K562 (cell line): Measurements from ENCODE around the gene TCEAL5.

Experiments
- MED1 ChIP-seq: sonication (generic); formaldehyde crosslinking; IDR thresholded peaks from 2 replicates; pipeline ENCODE4 v1.8.1; 2023; ENCODE audit warnings: missing genetic modification reagents, borderline replicate concordance
- SAFB ChIP-seq: fragments of 200-400 bp; formaldehyde crosslinking; IDR thresholded peaks from 2 replicates; pipeline ENCODE4 v1.6.1; 2017; ENCODE audit warnings: low read depth, low read length, borderline replicate concordance
- SOX6 ChIP-seq: fragments of 450-650 bp; IDR thresholded peaks from 2 replicates; pipeline ENCODE4 v1.6.1; 2014; ENCODE audit warnings: mild to moderate bottlenecking
- TAF1 ChIP-seq: IDR thresholded peaks from 2 replicates; pipeline ENCODE4 v1.6.1; 2011; ENCODE audit warnings: mild to moderate bottlenecking, low read length, moderate library complexity; ENCODE audit not compliant: insufficient read depth, control insufficient read depth, severe bottlenecking; ENCODE audit errors: extremely low read depth
- THRA ChIP-seq: fragments of 450-650 bp; IDR thresholded peaks from 2 replicates; pipeline ENCODE4 v1.6.1; 2017; ENCODE audit warnings: mild to moderate bottlenecking, moderate library complexity
- TF ChIP-seq, protein P1 (sequence below), 3 experiments: IDR thresholded peaks in 2 of 3; conservative IDR thresholded peaks in 1 of 3; 2 replicates each; pipeline ENCODE4 v1.5.1; 2011 to 2012; ENCODE audit warnings: low read length in 3 of 3, mild to moderate bottlenecking in 3 of 3, control low read depth in 2 of 3, improper control_type of control experiment in 1 of 3, inconsistent platforms in 1 of 3, low read depth in 1 of 3, mixed read lengths in 1 of 3, moderate library complexity in 1 of 3; ENCODE audit not compliant: insufficient read depth in 2 of 3

GRCh38 chrX:103236296-103236695, 40.3 kb downstream of the TCEAL5 start:
- TF ChIP-seq THRA (no peak), SOX6 (no peak), TAF1 (no peak), MED1 (CRISPR knock-in tag) (no peak), SAFB (no peak)
- TF ChIP-seq, protein P1, sequence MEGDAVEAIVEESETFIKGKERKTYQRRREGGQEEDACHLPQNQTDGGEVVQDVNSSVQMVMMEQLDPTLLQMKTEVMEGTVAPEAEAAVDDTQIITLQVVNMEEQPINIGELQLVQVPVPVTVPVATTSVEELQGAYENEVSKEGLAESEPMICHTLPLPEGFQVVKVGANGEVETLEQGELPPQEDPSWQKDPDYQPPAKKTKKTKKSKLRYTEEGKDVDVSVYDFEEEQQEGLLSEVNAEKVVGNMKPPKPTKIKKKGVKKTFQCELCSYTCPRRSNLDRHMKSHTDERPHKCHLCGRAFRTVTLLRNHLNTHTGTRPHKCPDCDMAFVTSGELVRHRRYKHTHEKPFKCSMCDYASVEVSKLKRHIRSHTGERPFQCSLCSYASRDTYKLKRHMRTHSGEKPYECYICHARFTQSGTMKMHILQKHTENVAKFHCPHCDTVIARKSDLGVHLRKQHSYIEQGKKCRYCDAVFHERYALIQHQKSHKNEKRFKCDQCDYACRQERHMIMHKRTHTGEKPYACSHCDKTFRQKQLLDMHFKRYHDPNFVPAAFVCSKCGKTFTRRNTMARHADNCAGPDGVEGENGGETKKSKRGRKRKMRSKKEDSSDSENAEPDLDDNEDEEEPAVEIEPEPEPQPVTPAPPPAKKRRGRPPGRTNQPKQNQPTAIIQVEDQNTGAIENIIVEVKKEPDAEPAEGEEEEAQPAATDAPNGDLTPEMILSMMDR (IDR thresholded peaks at IDR 0.05 in 2 of 3, conservative IDR thresholded peaks at IDR 0.05 in 1 of 3; ENCODE audit: insufficient read depth in 2 of 3, low read depth in 1 of 3, low read length in 3 of 3) = no peak
